OCI-LY3 (cell line): ENCODE data around the gene PTGS1.

Experiments used
- CTCF ChIP-seq: fragments of 200-600, 300-600 bp; sonication (generic); IDR thresholded peaks from 2 replicates; pipeline ENCODE4 v1.5.1; 2014; ENCODE audit warnings: antibody characterized with exemption, low read length, low read depth
- EZH2phosphoT487 ChIP-seq: fragments of 200-600 bp; shearing (Covaris generic); IDR thresholded peaks from 2 replicates; pipeline ENCODE4 v1.6.1; 2018; ENCODE audit warnings: antibody characterized with exemption, mixed run types, low read depth

GRCh38 chr9:122381206-122381950 is 10.6 kb downstream of the PTGS1 start:
- TF ChIP-seq CTCF: no peak
- no peak for TF ChIP-seq EZH2phosphoT487
